DMS53 treated with DMSO at 0.1 percent for 48 hours (cell line): ENCODE results near the gene NAV1.
A peak's percentile ranks its signal among the peaks of the same experiment; 100 is the strongest.
"Not testable (repeated sequence)": the region's sequence is repeated elsewhere in the genome, so short reads cannot be mapped to it uniquely, and the experiment has no call there.

Experiments
- DNase-seq: peaks from one replicate; lab custom pipeline; 2025; ENCODE audit not compliant: unreplicated experiment; lab: John Stamatoyannopoulos, UW

NAV1 gene

GRCh38 chr1:201543871-201544642 lies 5.1 kb downstream of the NAV1 start:
- DNase-seq, result no peak

- no peak for DNase-seq
Measured at GRCh38 chr1:201544710-201545109, 5.8 kb downstream of the NAV1 start.

GRCh38 chr1:201545851-201546492 lies 7.0 kb downstream of the NAV1 start:
- no peak for DNase-seq

GRCh38 chr1:201549522-201549921 lies 10.6 kb downstream of the NAV1 start:
- DNase-seq, result not testable (repeated sequence)

GRCh38 chr1:201551096-201551495 lies 12.2 kb downstream of the NAV1 start:
- DNase-seq, result no peak

- no peak for DNase-seq
Measured at GRCh38 chr1:201551877-201552731, 13.2 kb downstream of the NAV1 start.

- no peak for DNase-seq
Measured at GRCh38 chr1:201552941-201553351, 14.0 kb downstream of the NAV1 start.

GRCh38 chr1:201553496-201554189 lies 14.7 kb downstream of the NAV1 start:
- DNase-seq, result no peak

GRCh38 chr1:201554190-201554600 lies 15.3 kb downstream of the NAV1 start:
- DNase-seq, result no peak

- DNase-seq, result no peak
Measured at GRCh38 chr1:201554789-201555592, 16.1 kb downstream of the NAV1 start.

GRCh38 chr1:201555593-201555945 lies 16.6 kb downstream of the NAV1 start:
- no peak for DNase-seq

- no peak for DNase-seq
Measured at GRCh38 chr1:201556841-201557571, 18.1 kb downstream of the NAV1 start.

- DNase-seq, result no peak
Measured at GRCh38 chr1:201557572-201557958, 18.6 kb downstream of the NAV1 start.

GRCh38 chr1:201559679-201560162 lies 20.8 kb downstream of the NAV1 start:
- peak; percentile 83 for DNase-seq

GRCh38 chr1:201560328-201561194 lies 21.6 kb downstream of the NAV1 start:
- no peak for DNase-seq

GRCh38 chr1:201561195-201561564 lies 22.3 kb downstream of the NAV1 start:
- no peak for DNase-seq

GRCh38 chr1:201561601-201562000 lies 22.7 kb downstream of the NAV1 start:
- DNase-seq, result no peak

- no peak for DNase-seq
Measured at GRCh38 chr1:201562257-201562656, 23.3 kb downstream of the NAV1 start.
